22Rv1 (cell line): Measurements from ENCODE around the gene RBM25.
"Not testable (repeated sequence)": the region's sequence is repeated elsewhere in the genome, so short reads cannot be mapped to it uniquely, and the experiment has no call there.

ENCODE experiments used
- H3K27ac ChIP-seq: fragments of 450-650 bp; 2 replicates; pipeline ENCODE4 v1.5.1; 2017
- CTCF ChIP-seq: fragments of 450-650 bp; IDR thresholded peaks from 2 replicates; pipeline ENCODE4 v1.5.1; 2017; ENCODE audit warnings: mild to moderate bottlenecking
- ZFX ChIP-seq: fragments of 450-650 bp; IDR thresholded peaks from 2 replicates; pipeline ENCODE4 v1.6.1; 2017; ENCODE audit warnings: antibody characterized with exemption, borderline replicate concordance

RBM25 gene

GRCh38 chr14:73058224-73058921, at the start of gene RBM25:
Gene RBM25 (plus strand): TSS chr14:73058534. CDS start chr14:73071642, 13,108 bp downstream.
- TF ChIP-seq CTCF (no peak), ZFX (no peak)

GRCh38 chr14:73011189-73011588, 47.1 kb upstream of the RBM25 start:
- not testable (repeated sequence) for H3K27ac ChIP-seq

More at GRCh38 chr14:73058224-73058921, at the start of gene RBM25:
- peak within 1 kb of the TSS; percentile 92 for H3K27ac ChIP-seq

- no peak for TF ChIP-seq CTCF
- no peak for TF ChIP-seq ZFX
- no peak overlapping the region for H3K27ac ChIP-seq
These were observed 44.2 kb upstream of the RBM25 start for GRCh38 chr14:73014105-73014504.

GRCh38 chr14:73015552-73015951, 42.8 kb upstream of the RBM25 start:
- H3K27ac ChIP-seq: peak overlapping the region; percentile 8; the same call in 1 of the 2 replicates

- H3K27ac ChIP-seq: peak overlapping the region; percentile 8; the same call in 1 of the 2 replicates
These were observed 42.3 kb upstream of the RBM25 start for GRCh38 chr14:73016011-73016410.

- H3K27ac ChIP-seq: no peak overlapping the region
These were observed 36.3 kb upstream of the RBM25 start for GRCh38 chr14:73022051-73022450.

GRCh38 chr14:73025544-73025943, 32.8 kb upstream of the RBM25 start:
- no peak overlapping the region for H3K27ac ChIP-seq

More at GRCh38 chr14:73022051-73022450, 36.3 kb upstream of the RBM25 start:
- no peak for TF ChIP-seq CTCF
- no peak for TF ChIP-seq ZFX

GRCh38 chr14:73026243-73026844, 32.0 kb upstream of the RBM25 start:
- peak overlapping the region; percentile 46 for H3K27ac ChIP-seq
- TF ChIP-seq CTCF: no peak
- no peak for TF ChIP-seq ZFX

More at GRCh38 chr14:73025544-73025943, 32.8 kb upstream of the RBM25 start:
- TF ChIP-seq ZFX: no peak
- no peak for TF ChIP-seq CTCF
